Measurements from ENCODE around the gene KLHL21. TPM values are rescaled to one million over a fixed set of nuclear protein-coding genes. Genes with fewer than 3 reads are reported as not detected.

The KLHL21 gene
- total RNA-seq, 2 experiments from 2014 or later, result 32.0 to 33.5 TPM

GRCh38 chr1:6632588-6633514 is 30.2 kb upstream of the KLHL21 start:
- intact Hi-C loops (cut with DNase I, micrococcal nuclease), result no loop called here
- Histone ChIP-seq H3K27me3 (ENCODE audit: control insufficient read depth in 1 of 2, insufficient read depth in 2 of 2, low read length in 2 of 2) (no peaks in the 10 kb centered on the region), H3K27ac (ENCODE audit: low read depth in 1 of 2, low read length in 2 of 2) (no peak overlapping the region), H3K4me3 (ENCODE audit: low read length) (no peak overlapping the region), H3K9me3 (ENCODE audit: control insufficient read depth in 1 of 2, insufficient read depth in 1 of 2, low read length in 2 of 2) (no peaks in the 10 kb centered on the region), H3K4me1 (ENCODE audit: insufficient read depth, low read length) (peaks cover 5% of the 10 kb centered on the region), H3K36me3 (ENCODE audit: insufficient read depth, low read length) (peaks cover 78% of the 10 kb centered on the region)
- no peak for DNase-seq
- Mint-ChIP-seq H3K36me3 (ENCODE audit: low read depth) (peaks cover 60% of the 10 kb centered on the region), H3K27ac (no peak overlapping the region), H3K4me3 (no peak overlapping the region), H3K4me1 (ENCODE audit: low read depth) (peaks cover 7% of the 10 kb centered on the region), H3K9me3 (no peaks in the 10 kb centered on the region), H3K27me3 (no peaks in the 10 kb centered on the region)
- ATAC-seq (ENCODE audit: poor library complexity), result no peak
- CTCF ChIA-PET, result interaction anchor here (1.4 kb wide), 1 partner anchor 78 kb away, joined by 4 read pairs; the partner anchor contains the start of genes NOL9 and TAS1R1
- POLR2A ChIA-PET, result interaction anchor here (0.7 to 1.3 kb wide), 2 partner anchors 30 to 53 kb away, joined by 3 to 6 read pairs; partner anchors contain the start of genes KLHL21 and ZBTB48
- TF ChIP-seq CTCF (IDR thresholded peaks at IDR 0.05), result no peak

DNA sequence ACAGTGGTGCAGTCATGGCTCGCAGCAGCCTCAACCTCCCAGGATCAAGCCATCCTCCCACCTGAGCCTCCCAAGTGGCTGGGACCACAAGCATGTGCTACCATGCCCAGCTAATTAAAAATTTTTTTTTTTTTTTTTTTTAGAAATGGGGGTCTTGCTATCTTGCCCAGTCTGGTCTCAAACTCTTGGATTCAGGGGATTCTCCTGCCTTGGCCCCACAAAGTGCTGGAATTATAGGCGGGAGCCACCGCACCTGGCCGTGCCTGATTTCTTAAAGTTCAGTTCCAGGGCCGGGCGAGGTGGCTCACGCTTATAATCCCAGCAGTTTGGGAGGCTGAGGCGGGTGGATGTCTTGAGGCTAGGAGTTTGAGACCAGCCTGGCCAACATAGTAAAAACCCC is 28.4 kb upstream of the KLHL21 start:
- ATAC-seq (ENCODE audit: poor library complexity) (no peak), DNase-seq (no peak)
- Histone ChIP-seq H3K4me1 (ENCODE audit: insufficient read depth, low read length) (peaks cover 18% of the 10 kb centered on the region), H3K27ac (ENCODE audit: low read depth in 1 of 2, low read length in 2 of 2) (no peak overlapping the region), H3K36me3 (ENCODE audit: insufficient read depth, low read length) (peaks cover 66% of the 10 kb centered on the region), H3K4me3 (ENCODE audit: low read length) (no peak overlapping the region), H3K9me3 (ENCODE audit: control insufficient read depth in 1 of 2, insufficient read depth in 1 of 2, low read length in 2 of 2) (no peaks in the 10 kb centered on the region), H3K27me3 (ENCODE audit: control insufficient read depth in 1 of 2, insufficient read depth in 2 of 2, low read length in 2 of 2) (no peaks in the 10 kb centered on the region)
- peaks cover 24% of the 10 kb centered on the region for H3K4me1 Mint-ChIP-seq (ENCODE audit: low read depth)
- no peak overlapping the region for H3K4me3 Mint-ChIP-seq
- intact Hi-C loops (cut with DNase I, micrococcal nuclease), result no loop called here
- no peak overlapping the region for H3K27ac Mint-ChIP-seq
- peaks cover 56% of the 10 kb centered on the region for H3K36me3 Mint-ChIP-seq (ENCODE audit: low read depth)
- no peaks in the 10 kb centered on the region for H3K27me3 Mint-ChIP-seq
- no peak for TF ChIP-seq CTCF (IDR thresholded peaks at IDR 0.05)
- POLR2A ChIA-PET, result no interaction called here
- H3K9me3 Mint-ChIP-seq, result no peaks in the 10 kb centered on the region
- CTCF ChIA-PET, result no interaction called here

- peaks cover 58% of the 10 kb centered on the region for H3K36me3 ChIP-seq (ENCODE audit: insufficient read depth, low read length)
- no peak overlapping the region for H3K4me3 ChIP-seq (ENCODE audit: low read length)
- ChIA-PET POLR2A (no interaction called here), CTCF (no interaction called here)
- ATAC-seq (ENCODE audit: poor library complexity) (no peak), DNase-seq (no peak)
- Mint-ChIP-seq H3K9me3 (no peaks in the 10 kb centered on the region), H3K36me3 (ENCODE audit: low read depth) (peaks cover 56% of the 10 kb centered on the region), H3K4me3 (no peak overlapping the region), H3K27me3 (no peaks in the 10 kb centered on the region), H3K4me1 (ENCODE audit: low read depth) (peaks cover 29% of the 10 kb centered on the region), H3K27ac (no peak overlapping the region)
- peaks cover 25% of the 10 kb centered on the region for H3K4me1 ChIP-seq (ENCODE audit: insufficient read depth, low read length)
- H3K27ac ChIP-seq (ENCODE audit: low read depth in 1 of 2, low read length in 2 of 2), result no peak overlapping the region
- intact Hi-C loops (cut with DNase I, micrococcal nuclease), result no loop called here
- no peak for TF ChIP-seq CTCF (IDR thresholded peaks at IDR 0.05)
- H3K27me3 ChIP-seq (ENCODE audit: control insufficient read depth in 1 of 2, insufficient read depth in 2 of 2, low read length in 2 of 2), result no peaks in the 10 kb centered on the region
- H3K9me3 ChIP-seq (ENCODE audit: control insufficient read depth in 1 of 2, insufficient read depth in 1 of 2, low read length in 2 of 2), result no peaks in the 10 kb centered on the region
Observed at GRCh38 chr1:6630027-6630426, 27.4 kb upstream of the KLHL21 start.

All from CD4-positive, alpha-beta T cell (primary cell).